M059J (cell line): Measurements from ENCODE around the gene TMTC4. TPM values are rescaled to one million over a fixed set of nuclear protein-coding genes. Genes with fewer than 3 reads are reported as not detected.

Experiments used
- DNase-seq: peaks from one replicate; pipeline ENCODE4 v3.0.0-alpha.2; 2012; ENCODE audit warnings: low read depth
- total RNA-seq: library from RNA; depleted of rRNA; stranded (reverse); fragments of >200 nt; shearing (Covaris generic); gene quantifications from 2 replicates; pipeline ENCODE4 v1.2.3, GENCODE V29; 2014

Gene TMTC4
- total RNA-seq, 1 experiment from 2014 or later: 11.0 TPM

DNA sequence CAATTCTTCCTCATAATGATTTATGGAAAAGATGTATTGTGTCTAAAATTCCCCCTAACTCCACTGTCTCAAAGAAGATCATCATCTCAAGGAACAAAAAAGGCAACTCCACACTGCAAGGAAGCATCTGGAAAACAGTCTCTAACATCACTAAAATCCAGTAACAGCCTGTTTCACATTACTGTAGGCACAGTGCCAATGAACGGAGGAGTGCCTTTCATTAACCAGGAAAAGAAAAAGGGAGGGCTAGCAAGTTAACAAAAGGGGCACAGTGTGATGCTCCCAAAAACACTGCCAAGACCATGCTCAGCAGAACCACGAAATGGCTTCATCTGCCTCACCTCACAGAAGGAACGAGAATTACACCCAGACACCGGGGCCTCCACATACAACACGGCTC lies 8.5 kb downstream of the TMTC4 start:
- DNase-seq: no peak

DNA sequence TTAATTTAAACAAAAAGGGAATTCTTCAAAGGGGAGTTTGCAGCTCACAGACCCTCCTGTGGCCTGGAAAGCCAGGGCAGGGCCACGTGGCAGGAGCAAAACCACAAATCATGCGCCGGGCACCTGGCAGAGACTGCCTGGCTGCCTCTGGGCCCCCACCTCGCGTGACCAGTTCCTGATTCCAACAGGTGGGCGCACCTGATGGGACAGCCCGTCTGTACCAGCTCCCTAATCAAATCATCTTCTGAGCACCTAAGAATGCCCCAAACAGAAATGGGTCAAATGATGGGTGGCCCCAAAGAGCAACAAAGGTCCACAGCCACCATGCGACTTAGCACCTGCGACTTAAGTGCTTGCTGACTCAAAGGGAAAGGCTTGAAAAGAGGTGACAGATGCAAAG lies 9.2 kb downstream of the TMTC4 start:
- no peak for DNase-seq

DNA sequence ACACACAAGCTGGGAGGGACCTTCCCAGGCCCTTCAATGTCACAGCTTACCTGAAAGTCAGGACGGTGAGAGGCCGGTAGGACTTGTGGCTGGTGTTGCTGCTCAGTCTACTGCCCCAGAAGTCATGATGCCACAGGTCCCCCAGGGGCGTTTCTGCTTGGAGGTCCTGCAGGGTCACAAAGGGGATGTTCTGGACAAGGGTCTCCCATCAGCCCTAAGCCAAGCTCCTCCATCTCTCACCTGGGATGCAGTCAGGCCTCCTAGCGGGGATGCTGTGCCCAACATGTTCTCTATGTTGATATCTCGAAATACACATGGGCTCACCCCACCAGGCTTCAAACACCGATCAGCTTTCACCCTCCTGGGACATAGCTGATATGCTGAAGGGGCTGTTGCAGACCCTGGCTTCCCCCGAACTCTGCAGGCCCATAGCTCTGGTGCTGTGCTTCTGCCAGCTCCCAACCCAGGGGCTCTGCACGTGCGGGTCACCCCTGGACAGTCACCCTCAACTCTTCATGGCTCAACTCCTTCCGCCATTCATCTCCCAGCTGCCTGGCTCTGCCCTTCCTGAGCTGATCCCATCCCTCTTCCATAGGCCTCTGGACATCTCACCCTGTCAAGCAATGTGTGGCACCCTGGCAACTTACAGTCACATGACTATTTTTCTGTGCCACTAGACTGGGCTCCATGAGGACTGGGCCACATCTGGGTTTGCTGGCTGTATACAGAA lies 10.3 kb downstream of the TMTC4 start:
- no peak for DNase-seq

DNA sequence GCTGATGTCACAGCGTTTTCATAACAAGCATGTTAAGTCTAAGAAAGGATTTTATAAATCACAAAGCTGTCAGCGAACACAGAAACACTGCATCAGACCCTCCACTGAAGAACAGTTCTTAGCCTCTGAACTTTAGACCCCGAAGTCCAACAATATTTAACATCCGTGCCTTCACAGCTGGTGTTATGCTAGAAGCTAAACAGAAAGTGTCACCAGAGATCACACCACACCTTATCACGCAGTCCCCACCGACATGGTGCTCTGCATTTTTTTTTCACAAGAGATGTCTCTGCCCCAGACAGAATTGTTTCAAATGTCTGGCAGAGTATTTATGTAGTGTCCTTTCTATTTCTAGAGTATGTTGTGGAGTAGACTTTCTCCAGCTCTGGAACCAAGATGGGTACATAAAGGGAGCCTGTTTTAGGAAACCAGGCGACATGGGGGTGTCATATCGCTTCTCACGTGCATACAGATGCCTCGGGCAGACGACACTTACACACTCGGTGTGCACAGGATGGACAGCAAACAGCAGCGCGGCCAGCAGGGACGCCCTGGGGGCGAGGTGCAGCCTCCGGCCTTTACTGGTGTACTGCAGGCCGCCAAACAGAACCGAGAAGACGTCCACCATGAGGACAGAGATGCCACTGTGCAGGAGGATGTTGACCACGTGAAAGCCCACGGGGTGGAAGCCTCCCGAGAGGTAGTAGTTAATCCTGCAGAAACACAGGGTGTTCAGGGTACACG lies 12.0 kb downstream of the TMTC4 start:
- DNase-seq: no peak

DNA sequence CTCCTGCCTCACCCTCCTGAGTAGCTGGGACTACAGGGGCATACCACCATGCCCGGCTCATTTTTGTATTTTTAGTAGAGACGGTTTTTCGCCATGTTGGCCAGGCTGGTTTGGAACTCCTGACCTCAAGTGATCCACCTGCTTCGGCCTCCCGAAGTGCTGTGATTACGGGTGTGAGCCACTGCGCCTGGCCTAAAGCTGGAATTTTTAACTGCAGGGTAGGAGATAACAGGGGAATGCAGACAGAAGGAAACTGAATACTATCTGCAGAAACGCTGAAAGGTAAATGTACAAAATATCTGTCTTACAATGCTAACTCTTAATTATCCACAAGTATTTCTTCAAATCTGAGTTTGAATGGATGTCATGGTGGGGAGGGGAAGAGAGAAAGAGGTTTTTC lies 13.8 kb downstream of the TMTC4 start:
- DNase-seq: no peak

DNA sequence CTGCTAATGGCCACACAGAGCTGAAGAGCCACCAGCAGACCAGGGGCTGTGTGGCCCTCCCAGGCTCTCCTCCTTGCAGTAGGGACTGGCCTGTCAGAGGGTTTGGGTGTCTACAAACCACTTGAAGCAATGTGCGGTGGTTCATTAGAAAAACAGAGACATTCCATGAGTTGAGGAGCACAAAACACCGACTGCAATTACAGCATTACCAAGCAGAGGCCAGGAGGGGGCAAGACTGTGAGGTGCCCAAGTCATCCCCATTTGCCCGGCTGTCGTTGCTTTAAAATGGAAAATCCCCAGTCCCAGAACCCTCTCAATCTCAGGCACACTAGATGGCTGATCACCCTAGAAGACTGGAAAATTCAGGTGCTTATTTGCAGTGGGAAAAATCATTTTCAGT lies 15.0 kb downstream of the TMTC4 start:
- DNase-seq: no peak

DNA sequence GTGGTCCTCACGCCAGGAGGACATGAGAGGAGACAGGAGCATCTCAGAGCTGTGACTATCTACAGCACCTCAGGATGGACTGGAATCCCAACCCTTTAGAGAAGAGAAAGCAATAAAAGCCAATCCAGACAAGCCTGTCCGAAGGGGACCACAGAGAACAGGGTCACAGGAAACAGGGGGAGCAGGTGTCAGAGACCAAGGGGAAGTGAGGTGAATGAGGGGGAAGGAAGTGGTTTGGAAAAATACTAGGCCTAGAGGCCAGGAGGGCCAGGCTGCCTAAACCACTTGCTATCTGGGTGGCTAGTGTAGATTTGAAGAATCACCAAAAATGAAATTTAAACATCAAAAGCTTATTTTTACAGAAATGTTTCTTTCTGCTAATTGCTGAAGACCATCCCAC lies 16.2 kb downstream of the TMTC4 start:
- DNase-seq: no peak

DNA sequence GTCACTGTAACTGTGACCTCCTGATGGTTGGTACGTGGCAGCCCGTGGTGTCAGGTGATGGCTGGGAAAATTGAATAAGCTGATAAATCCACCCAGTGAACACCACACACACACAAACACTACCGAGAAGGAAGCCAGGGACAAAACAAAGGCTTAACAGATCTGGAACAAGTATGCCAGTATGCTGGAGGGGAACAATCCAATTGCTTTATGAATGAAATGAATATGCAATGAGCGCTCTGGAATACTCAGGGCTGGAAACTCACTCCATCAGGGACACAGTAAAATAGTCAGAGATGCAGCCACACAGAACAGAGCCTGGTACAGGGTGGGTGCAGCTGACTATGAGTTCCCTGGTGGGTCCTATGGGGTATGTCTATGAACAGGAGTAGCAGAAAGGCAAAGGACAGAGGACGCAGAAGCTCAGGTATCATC lies 16.7 kb downstream of the TMTC4 start:
- DNase-seq: no peak

DNA sequence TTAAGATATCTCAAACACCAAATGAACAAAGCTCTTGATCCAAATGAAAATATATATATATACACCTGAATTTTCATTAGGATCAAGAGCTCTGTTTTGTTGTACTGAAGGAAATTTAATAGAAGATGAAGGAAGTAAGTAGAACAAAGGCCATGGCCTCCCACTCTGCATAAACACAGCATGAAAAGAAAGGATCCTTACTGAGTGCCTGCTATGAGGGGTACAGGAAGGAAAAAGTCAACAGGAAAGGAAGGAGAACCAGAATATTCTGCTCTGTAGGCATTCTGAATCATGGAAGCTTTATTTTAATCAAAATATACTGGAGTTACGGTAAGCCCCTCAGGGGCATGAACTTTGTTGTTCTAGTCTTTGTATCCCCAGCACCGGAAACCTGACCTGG lies 22.1 kb downstream of the TMTC4 start:
- DNase-seq: no peak

DNA sequence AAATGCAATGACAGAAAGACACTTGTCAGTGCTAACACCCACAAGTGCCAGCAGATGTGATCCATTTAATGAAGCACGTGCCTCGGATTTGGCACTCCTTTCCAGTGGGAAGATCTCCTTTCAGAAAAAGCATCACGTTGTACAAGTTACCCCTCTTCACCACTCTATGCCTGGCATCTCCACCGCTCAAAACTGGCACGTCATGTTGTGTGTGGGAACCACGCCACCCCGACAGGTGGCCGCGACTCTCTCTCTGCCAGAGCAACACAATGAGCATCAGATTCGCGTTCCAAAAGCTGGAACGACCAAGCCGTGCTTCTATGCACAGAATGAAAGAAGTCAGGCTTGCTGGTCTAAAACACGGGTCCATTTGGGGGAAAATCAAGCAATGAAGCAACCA lies 24.3 kb downstream of the TMTC4 start:
- no peak for DNase-seq

DNA sequence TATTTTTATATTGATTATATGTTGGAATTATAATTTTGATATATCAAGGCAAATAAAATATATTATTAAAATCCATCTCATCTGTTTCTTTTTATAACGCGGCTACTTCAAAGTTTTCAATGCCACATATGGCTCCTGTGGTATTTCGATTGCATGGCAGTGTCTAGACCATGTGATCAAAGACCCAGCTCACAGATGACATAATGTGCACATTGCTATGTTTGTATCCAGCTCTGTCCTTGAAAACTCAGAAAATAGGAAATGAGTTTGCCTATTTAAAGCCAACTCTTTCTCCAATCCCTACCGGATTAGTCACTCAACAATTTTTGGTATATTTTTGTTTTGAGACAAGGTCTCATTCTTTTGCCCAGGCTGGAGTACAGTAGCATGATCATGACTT lies 26.2 kb downstream of the TMTC4 start:
- DNase-seq: no peak

DNA sequence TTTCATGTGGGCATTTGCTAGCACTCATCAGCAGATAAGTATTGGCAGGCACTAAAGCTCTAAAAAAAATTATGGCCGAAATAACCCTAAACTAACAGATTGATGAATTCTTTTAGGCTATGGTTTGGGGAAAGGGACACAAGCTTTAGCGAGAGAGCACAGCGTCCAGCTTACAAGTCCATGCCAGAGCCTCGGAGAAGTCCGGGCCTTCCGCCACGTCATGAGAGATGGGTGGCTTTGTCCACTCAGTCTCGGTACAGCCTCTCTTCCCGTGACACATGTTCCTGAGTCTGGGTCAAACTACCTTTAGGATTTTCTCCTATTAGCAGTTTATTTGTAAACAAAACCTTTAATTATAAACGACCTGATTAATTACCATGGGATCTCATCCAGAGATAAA lies 27.7 kb downstream of the TMTC4 start:
- DNase-seq: no peak

DNA sequence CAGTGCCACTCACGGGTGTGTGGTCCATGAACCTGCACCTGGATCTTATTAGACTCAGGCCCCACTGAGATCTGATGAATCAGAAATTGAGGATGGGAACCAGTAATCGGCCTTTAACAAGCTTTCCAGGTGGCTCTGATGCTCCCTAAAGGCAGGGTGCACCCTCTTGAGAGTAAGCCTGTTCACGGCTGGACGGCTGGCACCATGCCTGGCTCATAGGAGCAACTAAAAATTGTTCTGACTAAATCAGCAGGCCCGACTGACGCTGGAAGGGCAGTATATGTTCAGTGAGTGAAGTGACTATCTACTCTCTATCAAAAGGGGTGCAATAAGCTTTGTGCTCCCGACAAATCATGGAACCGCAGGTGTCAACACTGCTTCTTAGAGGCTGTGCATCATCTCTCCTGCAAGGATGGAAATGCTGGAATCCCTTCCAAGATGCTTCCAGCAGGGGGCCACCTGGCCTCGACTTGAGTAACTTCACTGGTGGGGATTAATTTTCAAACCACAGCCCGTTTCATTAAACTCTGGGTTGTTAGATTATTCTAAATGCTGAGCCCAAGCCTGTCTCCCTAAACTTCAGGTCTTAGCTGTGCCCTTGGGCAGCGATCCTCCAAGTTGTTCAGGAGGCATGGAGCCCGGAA lies 28.4 kb downstream of the TMTC4 start:
- DNase-seq: peak; percentile 19

DNA sequence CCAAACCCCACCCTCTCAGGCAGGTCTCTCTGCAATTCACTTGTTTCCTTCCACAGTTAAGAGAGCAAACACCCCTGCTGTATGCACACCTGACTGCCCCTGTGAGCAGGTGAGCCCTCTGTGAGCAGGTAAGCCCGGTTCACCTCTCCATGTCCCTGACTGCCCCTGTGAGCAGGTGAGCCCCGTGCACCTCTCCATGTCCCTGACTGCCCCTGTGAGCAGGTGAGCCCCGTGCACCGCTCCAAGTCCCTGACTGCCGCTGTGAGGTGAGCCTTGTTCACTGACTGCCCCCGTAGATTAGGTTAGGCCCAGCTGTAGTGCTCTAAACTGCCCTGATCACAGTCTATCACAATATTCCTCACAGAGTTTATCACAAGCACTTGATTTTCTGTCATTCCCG lies 29.2 kb downstream of the TMTC4 start:
- no peak for DNase-seq

DNA sequence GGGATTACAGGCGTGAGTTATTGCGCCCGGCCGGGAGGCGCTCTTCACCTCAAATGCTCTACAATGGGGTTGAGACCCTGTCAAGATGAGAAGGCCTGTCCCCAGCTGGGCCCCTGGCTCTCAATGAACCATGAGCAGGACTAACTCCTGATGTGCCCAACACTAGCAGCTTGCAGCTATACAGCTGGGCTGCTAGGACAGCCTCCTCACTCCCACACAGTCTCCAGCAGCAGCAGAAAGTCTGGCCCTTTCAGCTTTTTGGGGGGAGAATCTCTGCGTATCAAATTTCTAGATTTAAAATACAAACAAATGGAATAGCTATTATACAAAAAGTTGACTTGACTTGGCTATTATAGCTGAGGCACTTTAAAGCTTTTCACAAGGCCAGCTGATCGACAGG lies 30.2 kb downstream of the TMTC4 start:
- no peak for DNase-seq

DNA sequence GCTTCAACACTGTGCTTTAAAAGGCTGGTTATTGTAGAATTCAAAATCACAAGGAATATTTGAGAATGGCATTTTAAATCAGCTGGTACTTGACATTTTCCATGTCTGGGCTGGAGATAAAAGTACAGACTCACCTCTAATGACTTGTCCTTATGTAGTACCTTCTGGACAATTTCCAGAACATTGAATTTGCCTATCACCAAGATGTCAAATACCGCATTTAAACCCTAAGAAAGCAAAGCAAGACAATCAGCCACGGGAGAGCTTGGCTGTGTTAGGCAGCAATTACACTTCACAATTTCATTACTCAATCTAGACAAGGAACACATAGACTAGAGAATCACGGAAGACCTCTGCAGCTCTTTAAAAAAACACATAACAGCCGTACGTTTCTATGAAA lies 36.8 kb downstream of the TMTC4 start:
- DNase-seq: no peak

DNA sequence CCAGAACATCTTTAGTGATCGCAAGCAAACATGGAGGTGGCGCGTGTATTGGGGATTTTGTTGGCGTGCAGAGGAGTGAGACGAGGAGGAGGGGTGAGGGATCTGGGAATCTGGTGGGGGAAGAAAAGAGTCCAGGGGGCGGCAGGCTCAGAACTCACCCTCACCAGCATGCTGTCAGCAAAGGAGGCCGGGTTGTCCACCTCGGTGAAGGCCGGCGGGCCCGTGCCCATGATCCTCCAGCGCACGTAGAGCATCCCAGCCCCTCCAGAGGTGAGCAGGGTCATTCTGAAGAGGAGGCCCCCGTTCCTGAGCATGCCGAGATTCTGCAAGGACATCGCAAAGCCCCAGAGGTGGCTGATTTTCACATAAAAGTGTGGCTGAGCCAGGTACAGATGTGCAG lies 37.2 kb downstream of the TMTC4 start:
- DNase-seq: no peak

DNA sequence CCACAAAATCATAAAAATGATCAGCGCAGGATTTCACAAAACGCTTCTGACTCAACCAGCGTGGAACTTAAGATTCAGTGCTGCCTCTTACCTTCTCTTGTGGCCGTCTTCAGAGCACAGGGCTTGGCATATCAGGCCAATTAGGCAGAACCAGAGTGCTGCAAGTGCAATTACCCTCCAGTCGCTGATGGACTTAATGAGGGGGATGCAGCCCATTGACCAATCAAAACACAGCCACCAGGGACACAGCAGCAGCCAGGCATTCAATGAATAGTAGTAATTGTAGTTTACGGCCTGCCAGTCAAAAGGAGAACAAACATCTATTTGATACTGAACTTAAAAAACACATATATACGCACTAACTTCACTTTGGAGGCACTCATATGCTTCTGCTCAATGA lies 38.2 kb downstream of the TMTC4 start:
- DNase-seq: no peak

DNA sequence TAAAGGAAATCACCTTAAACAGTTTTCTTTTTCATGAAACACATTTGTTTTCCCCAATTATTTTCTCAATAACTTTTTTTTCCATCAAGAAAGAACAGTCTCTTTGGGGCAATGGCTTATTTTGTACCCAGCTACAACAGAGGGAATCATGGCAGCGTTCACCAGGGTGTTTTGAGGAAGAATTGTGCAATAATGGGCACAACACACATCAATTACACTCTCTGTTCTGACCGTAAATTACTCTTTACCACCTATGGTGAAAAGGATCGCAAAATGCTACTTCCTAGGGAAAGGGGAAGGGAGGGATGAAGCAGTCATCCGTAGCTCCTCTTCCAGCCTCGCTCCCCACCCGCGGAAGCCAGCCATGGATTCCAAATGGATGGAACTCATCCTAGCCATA lies 38.6 kb downstream of the TMTC4 start:
- no peak for DNase-seq

DNA sequence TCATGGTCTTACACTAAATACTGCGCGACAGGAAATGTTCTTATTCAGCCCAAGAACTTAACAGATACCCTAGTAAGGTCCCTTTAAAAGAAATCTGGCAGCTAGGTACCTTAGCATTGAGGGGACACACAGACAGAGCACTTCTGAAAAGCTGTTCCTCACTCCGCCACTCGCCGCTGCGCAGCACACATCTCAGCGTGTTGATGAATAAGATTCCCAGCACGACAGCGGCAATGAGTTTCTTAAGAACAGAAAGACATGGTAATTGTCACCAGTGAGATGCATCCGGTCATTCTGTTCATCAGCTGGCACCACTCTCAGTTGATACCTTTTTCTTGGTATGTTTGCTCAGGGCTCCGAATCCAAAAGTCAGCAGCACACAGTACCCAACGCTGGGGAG lies 39.9 kb downstream of the TMTC4 start:
- no peak for DNase-seq

DNA sequence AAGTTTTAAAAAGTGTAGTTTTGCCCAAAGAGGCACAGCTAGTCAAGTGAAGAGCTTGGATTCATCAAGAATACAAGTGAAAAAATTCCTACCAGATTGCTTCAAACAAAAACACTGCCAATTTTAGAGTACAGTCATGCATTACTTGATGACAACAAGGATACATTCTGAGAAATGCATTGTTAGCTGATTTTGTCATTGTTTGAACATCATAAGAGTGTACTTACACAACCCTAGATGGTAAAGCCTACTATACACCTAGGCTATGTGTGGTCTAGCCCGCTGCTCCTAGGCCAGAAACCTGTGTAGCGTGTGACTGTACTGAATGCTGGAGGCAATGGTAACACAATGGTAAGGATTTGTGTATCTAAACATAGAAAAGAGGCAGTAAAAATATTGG lies 41.1 kb downstream of the TMTC4 start:
- DNase-seq: peak; percentile 69

DNA sequence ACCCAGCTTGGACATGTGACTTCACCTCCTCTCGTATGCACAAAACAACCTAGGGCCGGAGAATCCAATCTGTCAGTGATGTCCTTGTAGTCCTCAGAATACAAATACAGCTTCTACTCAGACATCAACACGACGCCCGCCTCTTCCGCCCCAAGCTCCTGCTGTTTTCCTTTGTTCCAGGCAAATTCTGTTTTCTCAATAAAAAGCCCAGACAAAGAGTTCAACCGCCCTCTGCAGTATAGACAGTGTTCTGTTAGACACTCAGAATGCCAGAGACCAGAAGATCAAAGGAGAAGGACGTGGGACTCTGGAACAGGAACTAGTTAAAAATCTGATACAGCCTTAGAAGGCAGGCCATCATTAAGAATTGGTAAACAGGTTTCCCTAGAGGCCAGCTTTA lies 44.0 kb downstream of the TMTC4 start:
- DNase-seq: no peak

DNA sequence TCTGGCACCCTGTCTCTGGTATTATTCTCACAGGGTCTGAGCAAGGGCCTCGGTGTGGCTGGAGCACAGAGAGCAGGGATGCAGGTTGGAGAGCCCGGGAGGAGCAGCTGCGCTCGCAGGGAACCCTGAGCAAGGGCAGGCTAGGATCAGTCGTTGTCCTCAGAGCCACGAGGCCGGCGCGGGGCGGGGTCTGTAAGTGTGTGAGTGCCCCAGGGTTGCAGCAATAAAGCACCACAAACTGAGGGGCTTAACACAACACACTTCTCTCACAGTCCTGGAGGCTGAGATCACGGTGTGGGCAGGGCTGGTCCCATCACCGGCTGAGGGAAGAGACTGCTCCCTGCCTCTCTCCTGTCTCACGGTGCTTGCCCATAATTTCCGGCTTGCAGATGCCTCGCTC lies 47.5 kb downstream of the TMTC4 start:
- DNase-seq: no peak
